ENCODE data around the gene TRIM69.
"Not testable (repeated sequence)": the region's sequence is repeated elsewhere in the genome, so short reads cannot be mapped to it uniquely, and the experiment has no call there.

TRIM69 gene

GRCh38 chr15:44715797-44716334 is 20.5 kb upstream of the TRIM69 start:
- DNase-seq (ENCODE audit: low spot score) (no peak), FAIRE-seq (no peak)

- no peak for DNase-seq (ENCODE audit: low spot score)
- no peak for FAIRE-seq
Measured at GRCh38 chr15:44716983-44717602, 19.2 kb upstream of the TRIM69 start.

GRCh38 chr15:44718180-44718926 is 18.0 kb upstream of the TRIM69 start:
- DNase-seq (ENCODE audit: low spot score) (no peak), FAIRE-seq (no peak)

- FAIRE-seq (no peak), DNase-seq (ENCODE audit: low spot score) (no peak)
Measured at GRCh38 chr15:44718927-44719292, 17.4 kb upstream of the TRIM69 start.

GRCh38 chr15:44719293-44719999 is 16.9 kb upstream of the TRIM69 start:
- no peak for FAIRE-seq
- DNase-seq (ENCODE audit: low spot score) = no peak

- DNase-seq (ENCODE audit: low spot score); FAIRE-seq: not testable (repeated sequence)
Measured at GRCh38 chr15:44720000-44720435, 16.3 kb upstream of the TRIM69 start.

DNA sequence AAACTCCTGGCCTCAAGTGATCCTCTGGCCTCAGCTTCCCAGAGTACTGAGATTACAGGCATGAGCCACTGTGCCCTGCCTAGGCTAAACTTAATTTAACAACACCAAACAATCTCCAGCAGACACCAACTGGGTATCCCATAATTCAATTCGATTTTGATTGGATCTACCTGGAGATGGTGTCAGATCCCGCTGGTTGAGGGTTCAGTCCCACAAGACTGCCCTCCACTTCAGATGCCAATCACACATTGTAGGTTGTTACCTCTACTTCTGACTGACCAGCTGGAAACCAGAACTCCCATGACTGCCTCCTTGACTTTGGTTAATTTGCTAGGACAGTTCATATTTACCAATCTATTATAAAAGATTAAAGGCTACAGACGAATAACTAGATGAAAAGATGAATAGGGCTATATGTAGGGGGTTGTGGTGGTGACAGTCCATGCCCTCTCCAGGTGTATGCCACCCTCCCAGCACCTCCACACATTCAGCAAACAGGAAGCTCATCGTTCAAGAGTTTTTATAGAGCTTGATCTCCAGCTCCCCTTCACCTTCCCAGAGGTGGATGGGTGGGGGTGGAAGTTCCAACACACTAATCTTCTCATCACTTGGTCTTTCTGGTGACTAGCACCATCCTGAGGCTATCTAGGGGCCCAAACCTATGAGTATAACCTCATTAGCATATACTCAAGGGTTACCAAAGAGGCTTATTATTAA is 15.7 kb upstream of the TRIM69 start:
- no peak for DNase-seq (ENCODE audit: low spot score)
- FAIRE-seq = no peak

DNA sequence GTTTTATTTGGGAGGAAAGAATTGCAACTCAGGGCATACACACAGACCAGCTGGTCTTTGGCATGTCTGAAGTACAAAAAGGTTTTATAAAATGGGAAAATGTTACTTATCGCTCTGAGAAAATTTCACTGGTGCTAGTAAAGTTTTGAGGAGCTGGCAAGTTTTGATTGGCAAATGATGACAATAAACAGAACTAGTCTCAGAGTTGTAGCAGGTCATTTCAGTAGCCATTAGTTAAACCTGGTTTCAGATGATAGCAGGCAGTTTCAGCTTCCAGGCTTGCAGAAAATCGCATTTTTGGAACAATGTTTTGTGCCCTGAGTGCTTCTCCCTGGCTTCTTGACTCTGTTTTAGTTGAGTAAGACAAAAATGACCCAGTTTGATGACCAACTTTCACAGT is 14.3 kb upstream of the TRIM69 start:
- FAIRE-seq (no peak), DNase-seq (ENCODE audit: low spot score) (no peak)

GRCh38 chr15:44726136-44726535 is 10.2 kb upstream of the TRIM69 start:
- DNase-seq (ENCODE audit: low spot score) (no peak), FAIRE-seq (no peak)

GRCh38 chr15:44726568-44727484 is 9.5 kb upstream of the TRIM69 start:
- FAIRE-seq (no peak), DNase-seq (ENCODE audit: low spot score) (peak; percentile 70)

- FAIRE-seq (no peak), DNase-seq (ENCODE audit: low spot score) (no peak)
Measured at GRCh38 chr15:44727485-44728231, 8.7 kb upstream of the TRIM69 start.

DNA sequence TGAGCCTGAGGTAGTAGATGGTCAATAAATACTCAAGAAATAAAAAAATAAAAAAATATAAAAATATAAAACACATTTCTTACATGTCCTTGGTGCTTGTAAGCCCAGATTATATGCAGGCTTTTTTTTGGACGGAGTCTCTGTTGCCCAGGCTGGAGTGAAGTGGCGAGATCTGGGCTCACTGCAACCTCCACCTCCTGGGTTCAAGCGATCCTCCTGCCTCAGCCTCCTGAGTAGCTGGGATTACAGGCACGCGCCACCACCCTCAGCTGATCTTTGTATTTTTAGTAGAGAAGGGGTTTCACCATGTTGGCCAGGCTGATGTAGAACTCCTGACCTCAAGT is 8.1 kb upstream of the TRIM69 start:
- DNase-seq (ENCODE audit: low spot score); FAIRE-seq: not testable (repeated sequence)

GRCh38 chr15:44728576-44729407 is 7.5 kb upstream of the TRIM69 start:
- DNase-seq (ENCODE audit: low spot score) = peak; percentile 92
- peak; percentile 17 for FAIRE-seq

GRCh38 chr15:44729408-44730127 is 6.8 kb upstream of the TRIM69 start:
- no peak for FAIRE-seq

GRCh38 chr15:44734839-44735481 is 1.4 kb upstream of the TRIM69 start:
- FAIRE-seq (no peak), DNase-seq (ENCODE audit: low spot score) (no peak)

More at GRCh38 chr15:44729408-44730127, 6.8 kb upstream of the TRIM69 start:
- DNase-seq (ENCODE audit: low spot score) = no peak

DNA sequence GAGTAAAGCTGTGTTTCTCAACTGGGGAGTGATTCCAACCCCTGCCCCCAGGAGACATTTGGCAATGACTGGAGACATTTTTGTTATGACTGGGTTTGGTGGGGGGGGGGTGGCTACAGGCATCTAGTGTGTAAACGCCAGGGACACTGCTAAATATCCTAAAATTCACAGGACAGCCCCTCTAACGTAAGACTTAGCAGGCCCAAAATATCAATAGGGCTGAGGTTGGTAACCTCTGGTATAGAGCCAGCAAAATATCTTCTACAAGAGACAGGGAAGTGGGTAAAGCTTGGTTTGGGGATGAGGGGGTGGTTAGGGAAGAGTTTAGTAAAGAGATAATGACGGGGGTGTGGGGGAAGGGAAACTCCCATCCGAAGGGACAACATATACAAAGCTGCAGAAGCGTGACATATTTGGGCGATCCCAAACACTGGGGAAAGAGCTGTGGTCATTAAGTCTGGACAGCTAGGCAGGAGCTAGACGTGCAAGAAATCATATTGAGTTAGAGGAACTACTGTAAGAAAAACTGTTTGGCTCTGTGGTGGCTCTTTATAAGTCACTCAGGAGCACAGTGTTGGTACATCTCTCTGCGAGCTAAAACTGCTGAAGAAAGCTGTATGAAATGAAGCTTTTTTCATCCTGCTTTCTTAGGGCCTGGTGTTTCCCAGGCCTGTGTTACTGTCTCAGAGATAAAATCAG is 697 bp upstream of the TRIM69 start:
- DNase-seq (ENCODE audit: low spot score) (no peak), FAIRE-seq (no peak)

DNA sequence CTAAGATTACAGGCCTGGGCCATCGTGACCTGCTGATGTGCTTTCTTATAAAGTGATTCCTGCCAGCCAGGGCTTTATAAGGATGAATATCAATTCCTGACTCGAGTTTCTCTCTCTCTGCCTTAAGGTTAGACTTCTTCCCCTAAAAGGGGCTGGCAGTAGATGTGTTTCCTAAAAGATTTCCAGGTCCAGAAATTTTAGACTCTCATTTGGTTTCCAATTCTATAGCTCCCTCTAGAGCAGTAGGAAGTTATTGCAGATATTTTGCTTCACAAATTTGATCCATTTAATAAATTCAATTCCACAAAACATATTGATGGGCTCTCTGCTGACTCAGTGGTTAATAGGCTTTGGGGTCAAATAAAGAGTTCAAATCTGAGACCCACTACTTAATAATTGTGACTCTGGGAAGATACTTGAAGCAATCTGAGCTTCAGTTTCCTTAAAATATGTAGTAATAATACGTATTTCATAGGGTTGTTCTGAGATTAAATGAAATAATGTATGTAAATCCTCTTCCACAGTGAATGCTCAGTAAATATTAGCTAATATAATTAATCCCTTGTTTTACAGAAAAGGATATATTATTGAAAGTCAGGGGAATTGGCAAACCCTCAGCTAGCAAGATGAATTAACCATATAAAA is 2.1 kb downstream of the TRIM69 start:
- DNase-seq (ENCODE audit: low spot score) (peak; percentile 23), FAIRE-seq (no peak)

Data from urothelium cell line (cell line).